GM19372 (cell line): Measurements from ENCODE around the gene MAP3K9.

Source experiments
- ATAC-seq: cut with Tn5 transposase; IDR thresholded peaks from one replicate; pipeline ENCODE4 v1.9.1; 2021; ENCODE audit warnings: mild to moderate bottlenecking, low read depth, moderate library complexity; ENCODE audit not compliant: unreplicated experiment

The MAP3K9 gene

GRCh38 chr14:70730393-70730792, 78.9 kb downstream of the MAP3K9 start:
- no peak for ATAC-seq

- no peak for ATAC-seq
Observed at GRCh38 chr14:70726651-70727375, 82.5 kb downstream of the MAP3K9 start.

GRCh38 chr14:70724944-70725343, 84.4 kb downstream of the MAP3K9 start:
- ATAC-seq = no peak

GRCh38 chr14:70724110-70724509, 85.2 kb downstream of the MAP3K9 start:
- no peak for ATAC-seq

GRCh38 chr14:70723276-70723675, 86.0 kb downstream of the MAP3K9 start:
- ATAC-seq = no peak

- no peak for ATAC-seq
Observed at GRCh38 chr14:70722418-70722817, 86.9 kb downstream of the MAP3K9 start.

GRCh38 chr14:70721542-70721941, 87.8 kb downstream of the MAP3K9 start:
- no peak for ATAC-seq

GRCh38 chr14:70718383-70719118, 90.8 kb downstream of the MAP3K9 start:
- no peak for ATAC-seq

GRCh38 chr14:70716958-70717357, 92.4 kb downstream of the MAP3K9 start:
- no peak for ATAC-seq

- no peak for ATAC-seq
Observed at GRCh38 chr14:70716483-70716882, 92.8 kb downstream of the MAP3K9 start.

- ATAC-seq = no peak
Observed at GRCh38 chr14:70714055-70714550, 95.2 kb downstream of the MAP3K9 start.

- ATAC-seq = no peak
Observed at GRCh38 chr14:70713511-70713916, 95.8 kb downstream of the MAP3K9 start.

GRCh38 chr14:70713096-70713495, 96.2 kb downstream of the MAP3K9 start:
- no peak for ATAC-seq

- ATAC-seq = no peak
Observed at GRCh38 chr14:70711451-70711850, 97.9 kb downstream of the MAP3K9 start.

- no peak for ATAC-seq
Observed at GRCh38 chr14:70709726-70710382, 99.5 kb downstream of the MAP3K9 start.

- no peak for ATAC-seq
Observed at GRCh38 chr14:70708717-70709570, 100.4 kb downstream of the MAP3K9 start.

GRCh38 chr14:70707138-70708038, 101.9 kb downstream of the MAP3K9 start:
- no peak for ATAC-seq

GRCh38 chr14:70706177-70706576, 103.1 kb downstream of the MAP3K9 start:
- no peak for ATAC-seq

- no peak for ATAC-seq
Observed at GRCh38 chr14:70704960-70705359, 104.4 kb downstream of the MAP3K9 start.
